ENCODE results near the gene APBB2. TPM values are rescaled to one million over a fixed set of nuclear protein-coding genes. Genes with fewer than 3 reads are reported as not detected.

Gene APBB2
- total RNA-seq, 1 experiment from 2014 or later: 49.0 TPM

GRCh38 chr4:41136456-41136855 lies 77.9 kb downstream of the APBB2 start:
- Mint-ChIP-seq H3K9me3 (no peaks in the 10 kb centered on the region), H3K4me1 (peaks cover 44% of the 10 kb centered on the region), H3K36me3 (peaks cover 5% of the 10 kb centered on the region; the same call in 1 of the 2 replicates), H3K4me3 (no peak overlapping the region), H3K27me3 (ENCODE audit: low read depth) (no peaks in the 10 kb centered on the region), H3K27ac (peak overlapping the region; percentile 82)
- TF ChIP-seq TP53 (CRISPR knock-in tag; IDR thresholded peaks at IDR 0.05): no peak
- no peak for TF ChIP-seq ZNF416 (CRISPR knock-in tag; IDR thresholded peaks at IDR 0.05)
- no peak for DNase-seq (ENCODE audit: low spot score)
- CTCF ChIA-PET: interaction anchor here (0.5 to 1.3 kb wide), 2 partner anchors 11 to 78 kb away, joined by 5 to 6 read pairs; partner anchors contain the start of gene APBB2
- POLR2A ChIA-PET: no interaction called here
- no peak; the same call in 1 of the 2 replicates for ATAC-seq

DNA sequence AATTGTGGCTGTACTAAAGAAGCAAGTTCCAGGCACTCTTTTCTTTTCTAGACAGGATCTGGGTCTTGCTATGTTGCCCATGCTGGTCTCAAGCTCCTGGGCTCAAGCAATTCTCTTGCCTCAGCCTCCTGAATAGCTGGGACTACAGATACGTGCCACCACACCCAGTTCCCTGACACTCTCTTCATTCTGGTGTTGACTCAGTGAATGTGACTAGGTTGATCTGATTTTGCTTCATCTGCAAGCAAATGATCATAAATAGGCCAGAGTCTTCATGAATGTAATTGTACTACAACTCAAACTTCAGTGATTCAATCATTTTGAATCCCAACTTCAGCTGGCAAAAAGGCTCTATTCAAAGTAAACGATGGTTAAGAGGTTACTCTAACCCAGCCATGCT lies 78.5 kb downstream of the APBB2 start:
- H3K27ac Mint-ChIP-seq: peak overlapping the region; percentile 82
- DNase-seq (ENCODE audit: low spot score) (no peak), ATAC-seq (no peak)
- peaks cover 44% of the 10 kb centered on the region for H3K4me1 Mint-ChIP-seq
- ChIA-PET POLR2A (interaction anchor here (1.0 kb wide), 1 partner anchor 81 kb away, joined by 3 read pairs; no protein-coding TSS in a partner anchor), CTCF (interaction anchor here (0.8 to 1.3 kb wide), 3 partner anchors 11 to 211 kb away, joined by 3 to 6 read pairs (median 3); partner anchors contain the start of gene APBB2)
- no peak overlapping the region for H3K4me3 Mint-ChIP-seq
- TF ChIP-seq ZNF121 (CRISPR knock-in tag; IDR thresholded peaks at IDR 0.05) (peak; percentile 81; the same call in 1 of the 2 replicates), NFATC4 (CRISPR knock-in tag; IDR thresholded peaks at IDR 0.05) (no peak), ATF6 (CRISPR knock-in tag; IDR thresholded peaks at IDR 0.05) (no peak)
- H3K27me3 Mint-ChIP-seq (ENCODE audit: low read depth): no peaks in the 10 kb centered on the region
- peaks cover 4% of the 10 kb centered on the region; the same call in 1 of the 2 replicates for H3K36me3 Mint-ChIP-seq
- no peaks in the 10 kb centered on the region for H3K9me3 Mint-ChIP-seq

GRCh38 chr4:41134581-41134980 lies 79.8 kb downstream of the APBB2 start:
- no peaks in the 10 kb centered on the region for H3K9me3 Mint-ChIP-seq
- peak; percentile 53 for ATAC-seq
- H3K4me1 Mint-ChIP-seq: peaks cover 42% of the 10 kb centered on the region
- H3K36me3 Mint-ChIP-seq: peaks cover 4% of the 10 kb centered on the region; the same call in 1 of the 2 replicates
- TF ChIP-seq E2F1 (CRISPR knock-in tag; IDR thresholded peaks at IDR 0.05): no peak
- TF ChIP-seq ZNF219 (CRISPR knock-in tag; IDR thresholded peaks at IDR 0.05; ENCODE audit: borderline replicate concordance): no peak
- TF ChIP-seq PREB (CRISPR knock-in tag; IDR thresholded peaks at IDR 0.05; ENCODE audit: borderline replicate concordance): no peak
- no peak for TF ChIP-seq SOX15 (CRISPR knock-in tag; IDR thresholded peaks at IDR 0.05)
- no peak for TF ChIP-seq ATF1 (CRISPR knock-in tag; IDR thresholded peaks at IDR 0.05)
- no peak for TF ChIP-seq TEAD1 (CRISPR knock-in tag; IDR thresholded peaks at IDR 0.05)
- no peak for TF ChIP-seq TP53 (CRISPR knock-in tag; IDR thresholded peaks at IDR 0.05)
- TF ChIP-seq GTF2I (CRISPR knock-in tag; conservative IDR thresholded peaks at IDR 0.05): no peak
- TF ChIP-seq ATF6 (CRISPR knock-in tag; IDR thresholded peaks at IDR 0.05): no peak
- no peak for TF ChIP-seq RELA (CRISPR knock-in tag; IDR thresholded peaks at IDR 0.05; ENCODE audit: borderline replicate concordance)
- TF ChIP-seq ARID4B (CRISPR knock-in tag; IDR thresholded peaks at IDR 0.05; ENCODE audit: borderline replicate concordance): no peak
- no peak for TF ChIP-seq NR2C2 (CRISPR knock-in tag; IDR thresholded peaks at IDR 0.05)
- no peak for TF ChIP-seq ZBTB43 (CRISPR knock-in tag; IDR thresholded peaks at IDR 0.05)
- no peaks in the 10 kb centered on the region for H3K27me3 Mint-ChIP-seq (ENCODE audit: low read depth)
- H3K27ac Mint-ChIP-seq: peak overlapping the region; percentile 95
- DNase-seq (ENCODE audit: low spot score): no peak
- peak overlapping the region; percentile 9; the same call in 1 of the 2 replicates for H3K4me3 Mint-ChIP-seq
- ChIA-PET POLR2A (no interaction called here), CTCF (interaction anchor here (1.2 kb wide), 1 partner anchor 210 kb away, joined by 3 read pairs; no protein-coding TSS in a partner anchor)
